DOHH2 (cell line): ENCODE data around the gene VNN1.

Experiments
- H3F3A ChIP-seq: fragments of 200-600 bp; sonication (generic), shearing (Covaris generic); 2 replicates; pipeline ENCODE4 v1.6.0; 2016; ENCODE audit warnings: antibody characterized with exemption, mild to moderate bottlenecking; ENCODE audit not compliant: control insufficient read depth, insufficient read depth
- H3K27ac ChIP-seq: fragments of 200-600 bp; sonication (generic); 2 replicates; pipeline ENCODE4 v1.5.1; 2014; ENCODE audit warnings: low read depth, mild to moderate bottlenecking, low read length, moderate library complexity
- H3K27me3 ChIP-seq: fragments of 200-600 bp; sonication (generic); 2 replicates; pipeline ENCODE4 v1.6.1; 2014; ENCODE audit warnings: mild to moderate bottlenecking, low read length, mixed read lengths; ENCODE audit not compliant: control insufficient read depth
- H3K36me3 ChIP-seq: fragments of 200-600 bp; sonication (generic); 2 replicates; pipeline ENCODE4 v1.6.1; 2014; ENCODE audit warnings: mild to moderate bottlenecking, low read length, moderate library complexity, mixed read lengths; ENCODE audit not compliant: control insufficient read depth
- H3K4me1 ChIP-seq: fragments of 200-600 bp; sonication (generic); 2 replicates; pipeline ENCODE4 v1.6.1; 2014; ENCODE audit warnings: mild to moderate bottlenecking, low read length, mixed read lengths; ENCODE audit not compliant: control insufficient read depth
- H3K4me2 ChIP-seq: fragments of 200-600 bp; sonication (generic); 2 replicates; pipeline ENCODE4 v1.6.0; 2014; ENCODE audit warnings: mild to moderate bottlenecking, low read length, moderate library complexity
- H3K4me3 ChIP-seq: fragments of 200-600 bp; sonication (generic); 2 replicates; pipeline ENCODE4 v1.5.1; 2014; ENCODE audit warnings: mild to moderate bottlenecking, low read length, mixed read lengths
- H3K79me2 ChIP-seq: fragments of 200-600 bp; sonication (generic); 2 replicates; pipeline ENCODE4 v1.6.1; 2014; ENCODE audit warnings: mild to moderate bottlenecking, low read length, mixed read lengths; ENCODE audit not compliant: control insufficient read depth
- H3K9me2 ChIP-seq: fragments of 200-600 bp; sonication (generic); replicated peaks from 2 replicates; pipeline ENCODE4 v1.6.1; 2014; ENCODE audit warnings: mild to moderate bottlenecking, low read length, mixed read lengths; ENCODE audit not compliant: control insufficient read depth
- H3K9me3 ChIP-seq: fragments of 200-600 bp; sonication (generic); 2 replicates; pipeline ENCODE4 v1.6.1; 2014; ENCODE audit warnings: antibody characterized with exemption, low read length, mixed read lengths; ENCODE audit not compliant: control insufficient read depth, insufficient read depth
- H4K20me1 ChIP-seq: fragments of 200-600 bp; sonication (generic); 2 replicates; pipeline ENCODE4 v1.6.0; 2014; ENCODE audit warnings: low read depth, mild to moderate bottlenecking, antibody characterized with exemption, low read length, moderate library complexity; ENCODE audit not compliant: control insufficient read depth, insufficient read depth
- EZH2phosphoT487 ChIP-seq: fragments of 200-600 bp; sonication (generic); IDR thresholded peaks from 2 replicates; pipeline ENCODE4 v1.6.1; 2017; ENCODE audit warnings: borderline replicate concordance, mild to moderate bottlenecking, antibody characterized with exemption, low read length, moderate library complexity, mixed read lengths
- TF ChIP-seq, protein P1 (sequence below): fragments of 200-600 bp; sonication (generic); IDR thresholded peaks from one replicate; pipeline ENCODE4 v1.5.1; 2014; ENCODE audit warnings: antibody characterized with exemption, mild to moderate bottlenecking, low read depth, low read length; ENCODE audit not compliant: poor library complexity, severe bottlenecking

VNN1 gene

DNA sequence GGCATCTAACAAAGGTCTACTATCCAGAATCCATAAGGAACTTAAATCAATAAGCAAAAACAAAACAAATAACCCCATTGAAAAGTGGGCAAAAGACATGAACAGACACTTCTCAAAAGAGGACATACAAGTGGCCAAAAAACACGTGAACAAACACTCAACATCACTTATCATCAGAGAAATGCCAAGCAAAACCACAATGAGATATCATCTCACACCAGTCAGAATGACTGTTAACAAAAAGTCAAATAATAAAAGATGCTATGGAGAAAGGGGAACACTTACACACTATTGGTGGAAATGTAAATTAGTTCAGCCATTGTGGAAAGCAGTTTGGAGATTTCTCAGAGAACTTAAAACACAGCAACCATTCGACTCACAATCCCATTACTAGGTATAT, 19.4 kb upstream of the VNN1 start:
- Histone ChIP-seq H3K9me2 (no peaks in the 10 kb centered on the region), H3K27me3 (no peaks in the 10 kb centered on the region), H3K4me3 (no peak overlapping the region), H3K79me2 (no peaks in the 10 kb centered on the region), H3K9me3 (no peaks in the 10 kb centered on the region), H4K20me1 (no peaks in the 10 kb centered on the region), H3K27ac (no peak overlapping the region), H3K36me3 (no peaks in the 10 kb centered on the region), H3F3A (no peaks in the 10 kb centered on the region), H3K4me1 (peaks cover 6% of the 10 kb centered on the region), H3K4me2 (no peak overlapping the region)
- TF ChIP-seq, protein P1, sequence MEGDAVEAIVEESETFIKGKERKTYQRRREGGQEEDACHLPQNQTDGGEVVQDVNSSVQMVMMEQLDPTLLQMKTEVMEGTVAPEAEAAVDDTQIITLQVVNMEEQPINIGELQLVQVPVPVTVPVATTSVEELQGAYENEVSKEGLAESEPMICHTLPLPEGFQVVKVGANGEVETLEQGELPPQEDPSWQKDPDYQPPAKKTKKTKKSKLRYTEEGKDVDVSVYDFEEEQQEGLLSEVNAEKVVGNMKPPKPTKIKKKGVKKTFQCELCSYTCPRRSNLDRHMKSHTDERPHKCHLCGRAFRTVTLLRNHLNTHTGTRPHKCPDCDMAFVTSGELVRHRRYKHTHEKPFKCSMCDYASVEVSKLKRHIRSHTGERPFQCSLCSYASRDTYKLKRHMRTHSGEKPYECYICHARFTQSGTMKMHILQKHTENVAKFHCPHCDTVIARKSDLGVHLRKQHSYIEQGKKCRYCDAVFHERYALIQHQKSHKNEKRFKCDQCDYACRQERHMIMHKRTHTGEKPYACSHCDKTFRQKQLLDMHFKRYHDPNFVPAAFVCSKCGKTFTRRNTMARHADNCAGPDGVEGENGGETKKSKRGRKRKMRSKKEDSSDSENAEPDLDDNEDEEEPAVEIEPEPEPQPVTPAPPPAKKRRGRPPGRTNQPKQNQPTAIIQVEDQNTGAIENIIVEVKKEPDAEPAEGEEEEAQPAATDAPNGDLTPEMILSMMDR = no peak
- TF ChIP-seq EZH2phosphoT487 = no peak

DNA sequence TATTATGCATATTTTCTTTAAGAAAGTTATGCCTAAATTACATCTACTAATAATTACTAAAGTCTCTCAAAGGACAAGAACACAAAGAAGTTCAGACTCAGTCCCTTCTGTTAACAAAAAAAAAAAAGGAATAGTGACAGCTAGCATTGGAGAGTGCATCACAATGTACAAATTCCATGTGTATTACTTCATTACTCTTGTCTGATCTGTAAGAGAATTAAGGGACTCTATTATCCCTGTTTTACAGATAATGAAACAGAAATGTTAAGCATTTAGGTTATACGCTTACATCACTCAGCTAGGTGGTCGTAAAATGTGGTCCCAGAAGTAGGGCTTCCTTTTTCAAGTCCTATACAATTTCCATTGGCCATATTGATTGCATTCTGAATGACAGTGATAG, 17.2 kb upstream of the VNN1 start:
- TF ChIP-seq, protein P1 = no peak
- no peak for TF ChIP-seq EZH2phosphoT487
- Histone ChIP-seq H3K4me2 (no peak overlapping the region), H3K27ac (no peak overlapping the region)

DNA sequence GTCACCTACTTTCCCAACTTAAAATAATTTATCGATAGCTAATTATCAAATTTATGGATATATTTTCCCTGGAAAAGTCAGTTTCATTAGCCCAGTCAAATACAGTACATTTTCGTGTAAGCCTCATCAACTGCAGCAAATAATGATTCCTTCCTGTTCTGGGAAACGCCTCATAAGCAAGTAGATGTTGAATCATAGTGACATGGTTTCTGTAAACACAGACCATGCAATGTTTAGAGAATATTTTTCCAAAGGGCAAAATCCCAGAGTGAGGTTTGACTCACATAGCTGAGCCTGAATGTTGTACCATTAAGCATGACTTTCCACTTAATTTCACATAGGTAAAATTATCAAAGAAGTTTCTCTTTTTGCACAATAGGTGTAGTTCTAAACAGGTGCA, 16.7 kb upstream of the VNN1 start:
- H3K36me3 ChIP-seq = no peaks in the 10 kb centered on the region
- H4K20me1 ChIP-seq = no peaks in the 10 kb centered on the region
- TF ChIP-seq, protein P1 = no peak
- no peak for TF ChIP-seq EZH2phosphoT487
- no peak overlapping the region for H3K4me3 ChIP-seq
- H3K27me3 ChIP-seq = no peaks in the 10 kb centered on the region
- H3K79me2 ChIP-seq = no peaks in the 10 kb centered on the region
- no peaks in the 10 kb centered on the region for H3K9me3 ChIP-seq
- no peak overlapping the region for H3K4me2 ChIP-seq
- no peaks in the 10 kb centered on the region for H3K9me2 ChIP-seq
- no peak overlapping the region for H3K27ac ChIP-seq
- no peaks in the 10 kb centered on the region for H3F3A ChIP-seq
- peaks cover 12% of the 10 kb centered on the region for H3K4me1 ChIP-seq

More for the DNA sequence above, 17.2 kb upstream of the VNN1 start:
- no peaks in the 10 kb centered on the region for H3K27me3 ChIP-seq
- H3K9me3 ChIP-seq = no peaks in the 10 kb centered on the region
- no peaks in the 10 kb centered on the region for H3F3A ChIP-seq
- no peaks in the 10 kb centered on the region for H3K9me2 ChIP-seq
- peaks cover 7% of the 10 kb centered on the region for H3K4me1 ChIP-seq
- no peak overlapping the region for H3K4me3 ChIP-seq
- H3K79me2 ChIP-seq = no peaks in the 10 kb centered on the region
- H3K36me3 ChIP-seq = no peaks in the 10 kb centered on the region
- no peaks in the 10 kb centered on the region for H4K20me1 ChIP-seq

DNA sequence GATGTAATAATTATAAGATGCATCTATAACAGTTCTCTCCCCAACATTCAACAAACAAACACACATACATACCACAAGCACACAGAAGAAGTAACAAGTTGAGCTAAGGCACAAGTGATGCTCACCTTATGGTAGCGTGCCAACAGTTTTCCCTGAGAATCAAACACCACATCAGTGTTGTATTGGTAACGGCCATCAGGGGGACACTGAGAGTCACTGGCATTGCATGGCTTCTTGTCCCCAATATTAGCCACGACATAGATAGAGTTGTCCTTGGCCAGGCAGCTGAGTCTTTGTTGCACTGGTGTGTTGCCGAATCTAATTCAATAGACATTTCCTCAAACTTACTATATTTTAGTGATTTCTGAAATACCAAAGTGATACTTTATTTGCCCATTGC, 14.8 kb upstream of the VNN1 start:
- Histone ChIP-seq H3F3A (no peaks in the 10 kb centered on the region), H4K20me1 (no peaks in the 10 kb centered on the region), H3K9me3 (no peaks in the 10 kb centered on the region), H3K9me2 (no peaks in the 10 kb centered on the region), H3K4me1 (peaks cover 21% of the 10 kb centered on the region), H3K27me3 (no peaks in the 10 kb centered on the region), H3K79me2 (no peaks in the 10 kb centered on the region), H3K4me3 (no peak overlapping the region), H3K27ac (no peak overlapping the region), H3K4me2 (no peak overlapping the region), H3K36me3 (no peaks in the 10 kb centered on the region)
- TF ChIP-seq, protein P1 = no peak
- TF ChIP-seq EZH2phosphoT487 = no peak
